ENCODE results near the gene BRD3OS.

DNA sequence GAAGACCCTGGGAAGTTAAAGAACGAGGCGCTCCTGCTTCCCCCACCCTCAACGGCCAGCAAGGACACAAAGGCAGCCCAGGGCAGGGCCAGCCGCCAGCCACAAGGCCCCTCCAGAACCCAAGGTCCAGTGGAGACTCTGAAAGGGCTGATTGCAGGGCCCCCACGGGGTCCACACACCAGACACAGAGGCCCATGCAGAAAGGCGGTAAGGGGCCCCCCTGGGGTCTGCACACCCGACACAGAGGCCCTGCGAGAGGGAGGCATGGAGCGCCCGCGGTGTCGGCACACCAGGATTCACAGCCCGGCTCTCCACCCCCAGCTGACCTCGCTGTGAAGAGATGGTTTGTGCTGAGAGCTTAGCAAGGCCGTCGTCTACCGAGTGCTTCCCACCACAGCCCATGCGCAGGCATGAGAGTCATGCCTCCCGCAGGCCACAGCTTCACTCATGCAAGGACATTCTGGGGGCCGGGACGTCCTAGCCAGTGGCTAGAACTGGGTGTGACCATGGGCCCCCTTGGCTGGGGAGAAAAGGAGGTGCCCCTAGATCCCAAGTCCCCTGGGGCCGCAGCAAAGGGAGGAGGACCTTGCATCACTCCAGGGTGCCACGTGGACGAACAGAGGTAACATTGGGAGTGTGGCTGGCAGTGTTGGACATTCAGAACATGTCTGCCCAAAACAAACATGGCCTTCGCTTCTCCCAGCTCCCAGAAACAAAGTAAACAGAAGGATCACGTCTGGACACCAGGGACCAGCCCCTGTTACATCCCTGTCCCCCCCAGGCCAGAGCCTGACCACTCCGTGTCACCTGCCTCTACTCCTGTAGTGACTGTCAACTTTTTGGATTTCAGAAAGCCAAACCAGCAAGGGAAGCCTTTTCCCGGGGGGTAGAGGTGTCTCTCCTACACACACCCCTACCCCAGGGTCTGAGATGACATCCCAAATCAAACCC is 32.7 kb downstream of the BRD3OS start:
- no peak for TF ChIP-seq CTCF (IDR thresholded peaks at IDR 0.05)
- TF ChIP-seq POLR2A (IDR thresholded peaks at IDR 0.05), result no peak
